GM23338 (cell line): ENCODE measurements around the gene LRP1-AS. TPM values are rescaled to one million over a fixed set of nuclear protein-coding genes. Genes with fewer than 3 reads are reported as not detected.

Source experiments
- ATAC-seq: fragments of 200-7000 bp; cut with Tn5 transposase; 3 replicates; pipeline ENCODE4 v1.9.1; 2020
- DNase-seq: peaks from one replicate; pipeline ENCODE4 v3.0.0-alpha.2; 2015; ENCODE audit warnings: low spot score
- H2AFZ ChIP-seq: fragments of 200-600 bp; sonication (generic); 2 replicates; pipeline ENCODE4 v1.8.0; 2016; ENCODE audit warnings: antibody characterized with exemption, mild to moderate bottlenecking, moderate library complexity
- H3F3A ChIP-seq: fragments of 200-600 bp; sonication (generic); replicated peaks from 2 replicates; pipeline ENCODE4 v1.8.0; 2017; ENCODE audit warnings: antibody characterized with exemption, mixed run types, low read depth
- H3K27ac ChIP-seq: fragments of 200-600 bp; sonication (generic); 2 replicates; pipeline ENCODE4 v1.6.1; 2016; ENCODE audit warnings: low read depth
- H3K27me3 ChIP-seq: fragments of 200-600 bp; sonication (generic); 2 replicates; pipeline ENCODE4 v1.8.0; 2016; ENCODE audit warnings: mild to moderate bottlenecking, mixed run types, moderate library complexity; ENCODE audit not compliant: insufficient read depth
- H3K36me3 ChIP-seq: fragments of 200-600 bp; sonication (generic); 2 replicates; pipeline ENCODE4 v1.8.0; 2016; ENCODE audit warnings: mild to moderate bottlenecking; ENCODE audit not compliant: insufficient read depth
- H3K4me1 ChIP-seq: fragments of 200-600 bp; sonication (generic); 2 replicates; pipeline ENCODE4 v1.8.0; 2016; ENCODE audit warnings: mild to moderate bottlenecking, moderate library complexity; ENCODE audit not compliant: insufficient read depth
- H3K4me2 ChIP-seq: fragments of 200-600 bp; sonication (generic); 2 replicates; pipeline ENCODE4 v1.7.1; 2017; ENCODE audit warnings: mixed run types
- H3K4me3 ChIP-seq: fragments of 200-600 bp; sonication (generic); 2 replicates; pipeline ENCODE4 v1.6.1; 2016; ENCODE audit warnings: mixed run types
- H3K79me2 ChIP-seq: fragments of 200-600 bp; sonication (generic); replicated peaks from 2 replicates; pipeline ENCODE4 v1.8.0; 2017; ENCODE audit warnings: mild to moderate bottlenecking; ENCODE audit not compliant: insufficient read depth
- H3K9me2 ChIP-seq: fragments of 200-600 bp; sonication (generic); 2 replicates; pipeline ENCODE4 v1.8.0; 2017; ENCODE audit not compliant: insufficient read depth
- H4K20me1 ChIP-seq: fragments of 200-600 bp; sonication (generic); replicated peaks from 2 replicates; pipeline ENCODE4 v1.8.0; 2017; ENCODE audit warnings: mild to moderate bottlenecking; ENCODE audit not compliant: insufficient read depth
- H3K27ac Mint-ChIP-seq: 2 replicates; pipeline ENCODE4 v1.8.0; 2020; ENCODE audit warnings: inconsistent platforms, mild to moderate bottlenecking, moderate library complexity, mixed read lengths
- H3K27me3 Mint-ChIP-seq: 3 replicates; pipeline ENCODE4 v1.8.0; 2022; ENCODE audit warnings: low read depth, mild to moderate bottlenecking, moderate library complexity, mixed read lengths, inconsistent platforms; ENCODE audit not compliant: insufficient read depth, poor library complexity
- H3K36me3 Mint-ChIP-seq: 3 replicates; pipeline ENCODE4 v1.8.0; 2021; ENCODE audit warnings: low read depth, mild to moderate bottlenecking, inconsistent platforms, moderate library complexity, mixed read lengths
- H3K4me1 Mint-ChIP-seq: 3 replicates; pipeline ENCODE4 v1.8.0; 2020; ENCODE audit warnings: mild to moderate bottlenecking, inconsistent platforms, mixed read lengths
- H3K4me3 Mint-ChIP-seq: 3 replicates; pipeline ENCODE4 v1.8.0; 2021; ENCODE audit warnings: moderate library complexity, mild to moderate bottlenecking, inconsistent platforms, mixed read lengths
- H3K9me3 Mint-ChIP-seq: 3 replicates; pipeline ENCODE4 v1.8.0; 2020; ENCODE audit warnings: moderate library complexity, mild to moderate bottlenecking, inconsistent platforms, mixed read lengths
- CREB1 ChIP-seq: fragments of 250-450 bp; sonication (Bioruptor Pico); IDR thresholded peaks from 2 replicates; pipeline ENCODE4 v1.5.0; 2020; ENCODE audit warnings: low read depth, mild to moderate bottlenecking, moderate library complexity
- EZH2 ChIP-seq: fragments of 200-600 bp; sonication (generic); IDR thresholded peaks from one replicate; pipeline ENCODE4 v1.8.0; 2017; ENCODE audit warnings: antibody characterized with exemption, mild to moderate bottlenecking, low read depth; ENCODE audit not compliant: unreplicated experiment
- EZH2phosphoT487 ChIP-seq: fragments of 200-600 bp; sonication (generic); IDR thresholded peaks from one replicate; pipeline ENCODE4 v1.8.1; 2018; ENCODE audit warnings: antibody characterized with exemption; ENCODE audit not compliant: unreplicated experiment
- JUNB ChIP-seq: IDR thresholded peaks from one replicate; pipeline ENCODE4 v1.6.1; 2016; ENCODE audit warnings: antibody characterized with exemption; ENCODE audit not compliant: unreplicated experiment
- NANOG ChIP-seq: IDR thresholded peaks from 2 replicates; pipeline ENCODE4 v1.6.1; 2016; ENCODE audit warnings: antibody characterized with exemption, borderline replicate concordance
- REST ChIP-seq: IDR thresholded peaks from one replicate; pipeline ENCODE4 v1.6.1; 2018; ENCODE audit warnings: antibody characterized with exemption; ENCODE audit not compliant: unreplicated experiment
- ZNF114 ChIP-seq: fragments of 250-450 bp; sonication (Bioruptor Pico); IDR thresholded peaks from 2 replicates; pipeline ENCODE4 v1.5.0; 2020; ENCODE audit warnings: mild to moderate bottlenecking, moderate library complexity
- ZNF331 ChIP-seq: fragments of 250-450 bp; sonication (Bioruptor Pico); IDR thresholded peaks from 2 replicates; pipeline ENCODE4 v1.5.0; 2020; ENCODE audit warnings: low read depth, mild to moderate bottlenecking, moderate library complexity
- polyA plus RNA-seq: library from polyadenylated mRNA; unstranded; fragments of >200 nt; fragmentation: Nextera tagmentation; extraction: Ambion mirVana; gene quantifications from 2 replicates; pipeline ENCODE4 v1.2.1, GENCODE V29; 2016
- total RNA-seq: library from RNA; depleted of rRNA; stranded (reverse); fragments of >200 nt; shearing (Covaris generic); gene quantifications from 2 replicates; pipeline ENCODE4 v1.2.3, GENCODE V29; 2014
- TF ChIP-seq, protein P1 (sequence below): IDR thresholded peaks from 2 replicates; pipeline ENCODE4 v1.6.1; 2016; ENCODE audit warnings: antibody characterized with exemption
- TF ChIP-seq, protein P2 (sequence below), 2 experiments: fragments of 200-600 bp in 1 of 2; sonication (generic) in 1 of 2; conservative IDR thresholded peaks; 2 replicates each; pipeline versions ENCODE4 v1.5.1 to v1.6.1; 2016 to 2017; ENCODE audit warnings: antibody characterized with exemption in 2 of 2, low read depth in 2 of 2, mild to moderate bottlenecking in 2 of 2, moderate library complexity in 1 of 2

The LRP1-AS gene
- total and polyA plus RNA-seq, 2 experiments from 2014 or later: 0.86 TPM; not detected in 1

GRCh38 chr12:57142727-57143126, 4.7 kb downstream of the LRP1-AS start:
- Mint-ChIP-seq H3K36me3 (peaks cover 96% of the 10 kb centered on the region), H3K4me3 (no peak overlapping the region), H3K27me3 (peaks cover 7% of the 10 kb centered on the region), H3K9me3 (no peaks in the 10 kb centered on the region), H3K27ac (no peak overlapping the region), H3K4me1 (peaks cover 25% of the 10 kb centered on the region)
- Histone ChIP-seq H3K27me3 (no peaks in the 10 kb centered on the region), H3K9me2 (no peaks in the 10 kb centered on the region), H3K36me3 (peaks cover 21% of the 10 kb centered on the region), H3F3A (no peaks in the 10 kb centered on the region), H3K4me2 (no peak overlapping the region), H3K4me1 (no peaks in the 10 kb centered on the region), H2AFZ (no peak overlapping the region), H4K20me1 (peaks cover 9% of the 10 kb centered on the region), H3K79me2 (peaks cover 21% of the 10 kb centered on the region), H3K27ac (no peak overlapping the region), H3K4me3 (no peak overlapping the region)
- TF ChIP-seq CREB1 (no peak), NANOG (no peak), JUNB (no peak)
- TF ChIP-seq, protein P1, sequence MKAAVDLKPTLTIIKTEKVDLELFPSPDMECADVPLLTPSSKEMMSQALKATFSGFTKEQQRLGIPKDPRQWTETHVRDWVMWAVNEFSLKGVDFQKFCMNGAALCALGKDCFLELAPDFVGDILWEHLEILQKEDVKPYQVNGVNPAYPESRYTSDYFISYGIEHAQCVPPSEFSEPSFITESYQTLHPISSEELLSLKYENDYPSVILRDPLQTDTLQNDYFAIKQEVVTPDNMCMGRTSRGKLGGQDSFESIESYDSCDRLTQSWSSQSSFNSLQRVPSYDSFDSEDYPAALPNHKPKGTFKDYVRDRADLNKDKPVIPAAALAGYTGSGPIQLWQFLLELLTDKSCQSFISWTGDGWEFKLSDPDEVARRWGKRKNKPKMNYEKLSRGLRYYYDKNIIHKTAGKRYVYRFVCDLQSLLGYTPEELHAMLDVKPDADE: no peak
- TF ChIP-seq, protein P2, sequence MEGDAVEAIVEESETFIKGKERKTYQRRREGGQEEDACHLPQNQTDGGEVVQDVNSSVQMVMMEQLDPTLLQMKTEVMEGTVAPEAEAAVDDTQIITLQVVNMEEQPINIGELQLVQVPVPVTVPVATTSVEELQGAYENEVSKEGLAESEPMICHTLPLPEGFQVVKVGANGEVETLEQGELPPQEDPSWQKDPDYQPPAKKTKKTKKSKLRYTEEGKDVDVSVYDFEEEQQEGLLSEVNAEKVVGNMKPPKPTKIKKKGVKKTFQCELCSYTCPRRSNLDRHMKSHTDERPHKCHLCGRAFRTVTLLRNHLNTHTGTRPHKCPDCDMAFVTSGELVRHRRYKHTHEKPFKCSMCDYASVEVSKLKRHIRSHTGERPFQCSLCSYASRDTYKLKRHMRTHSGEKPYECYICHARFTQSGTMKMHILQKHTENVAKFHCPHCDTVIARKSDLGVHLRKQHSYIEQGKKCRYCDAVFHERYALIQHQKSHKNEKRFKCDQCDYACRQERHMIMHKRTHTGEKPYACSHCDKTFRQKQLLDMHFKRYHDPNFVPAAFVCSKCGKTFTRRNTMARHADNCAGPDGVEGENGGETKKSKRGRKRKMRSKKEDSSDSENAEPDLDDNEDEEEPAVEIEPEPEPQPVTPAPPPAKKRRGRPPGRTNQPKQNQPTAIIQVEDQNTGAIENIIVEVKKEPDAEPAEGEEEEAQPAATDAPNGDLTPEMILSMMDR (conservative IDR thresholded peaks at IDR 0.05; ENCODE audit: low read depth in 2 of 2): no peak
- DNase-seq (no peak), ATAC-seq (no peak)

GRCh38 chr12:57142121-57142520, 5.3 kb downstream of the LRP1-AS start:
- DNase-seq (no peak), ATAC-seq (no peak)
- Histone ChIP-seq H2AFZ (no peak overlapping the region), H3K4me2 (no peak overlapping the region), H3K27me3 (no peaks in the 10 kb centered on the region), H3K79me2 (peaks cover 27% of the 10 kb centered on the region), H3K36me3 (peaks cover 21% of the 10 kb centered on the region), H3F3A (no peaks in the 10 kb centered on the region), H3K4me1 (no peaks in the 10 kb centered on the region), H3K27ac (no peak overlapping the region), H3K9me2 (no peaks in the 10 kb centered on the region), H3K4me3 (no peak overlapping the region), H4K20me1 (peaks cover 9% of the 10 kb centered on the region)
- Mint-ChIP-seq H3K9me3 (no peaks in the 10 kb centered on the region), H3K4me3 (no peak overlapping the region), H3K4me1 (peaks cover 24% of the 10 kb centered on the region), H3K36me3 (peaks cover 92% of the 10 kb centered on the region), H3K27ac (0 out of 2 replicates have a peak overlapping the region, but pooled peaks have one; percentile 23), H3K27me3 (peaks cover 10% of the 10 kb centered on the region)
- TF ChIP-seq JUNB (no peak), CREB1 (no peak), NANOG (no peak), ZNF331 (no peak), REST (no peak), EZH2 (no peak), EZH2phosphoT487 (no peak), ZNF114 (CRISPR knock-in tag) (no peak)
